ENCODE measurements around the gene UBTF.
"Not testable (repeated sequence)": the region's sequence is repeated elsewhere in the genome, so short reads cannot be mapped to it uniquely, and the experiment has no call there.

UBTF gene

GRCh38 chr17:44247440-44247841 is 28.0 kb upstream of the UBTF start:
- no peak for DNase-seq

GRCh38 chr17:44241106-44241624 is 21.7 kb upstream of the UBTF start:
- DNase-seq: no peak

GRCh38 chr17:44237886-44238285 is 18.4 kb upstream of the UBTF start:
- DNase-seq: not testable (repeated sequence)

GRCh38 chr17:44236444-44236991 is 17.0 kb upstream of the UBTF start:
- DNase-seq: no peak

- no peak for DNase-seq
Measured at GRCh38 chr17:44235583-44235936, 16.1 kb upstream of the UBTF start.

- no peak for DNase-seq
Measured at GRCh38 chr17:44233582-44233981, 14.1 kb upstream of the UBTF start.

- DNase-seq: no peak
Measured at GRCh38 chr17:44232061-44232460, 12.6 kb upstream of the UBTF start.

- DNase-seq: no peak
Measured at GRCh38 chr17:44230140-44230539, 10.7 kb upstream of the UBTF start.

GRCh38 chr17:44229090-44229489 is 9.6 kb upstream of the UBTF start:
- no peak for DNase-seq

GRCh38 chr17:44223541-44224071 is 4.1 kb upstream of the UBTF start:
- DNase-seq: peak; percentile 53

GRCh38 chr17:44222112-44222869 is 2.8 kb upstream of the UBTF start:
- DNase-seq: peak; percentile 89

- DNase-seq: no peak
Measured at GRCh38 chr17:44221862-44222111, 2.3 kb upstream of the UBTF start.

GRCh38 chr17:44221084-44221861 is 1.8 kb upstream of the UBTF start:
- DNase-seq: peak; percentile 83

GRCh38 chr17:44220213-44221083 is 973 bp upstream of the UBTF start:
- DNase-seq: no peak

- no peak for DNase-seq
Measured at GRCh38 chr17:44219108-44219615, 313 bp downstream of the UBTF start.

- DNase-seq: peak; percentile 59
Measured at GRCh38 chr17:44218344-44219107, 949 bp downstream of the UBTF start.

GRCh38 chr17:44217738-44218343 is 1.6 kb downstream of the UBTF start:
- DNase-seq: no peak

- DNase-seq: no peak
Measured at GRCh38 chr17:44216694-44217093, 2.8 kb downstream of the UBTF start.

GRCh38 chr17:44216173-44216572 is 3.3 kb downstream of the UBTF start:
- no peak for DNase-seq

- DNase-seq: no peak
Measured at GRCh38 chr17:44214896-44215295, 4.6 kb downstream of the UBTF start.

GRCh38 chr17:44214230-44214494 is 5.3 kb downstream of the UBTF start:
- no peak for DNase-seq
